TTC549 (cell line): ENCODE data around the gene KRTAP10-4.

ENCODE experiments used
- FAIRE-seq: peaks from 2 replicates; lab custom pipeline; 2012; peaks lifted over from hg19 to GRCh38; lab: Jason Lieb, UNC

KRTAP10-4 gene

GRCh38 chr21:44617071-44617501, 43.6 kb downstream of the KRTAP10-4 start:
- FAIRE-seq = no peak

GRCh38 chr21:44618504-44618903, 45.0 kb downstream of the KRTAP10-4 start:
- FAIRE-seq = no peak

GRCh38 chr21:44618909-44619308, 45.4 kb downstream of the KRTAP10-4 start:
- FAIRE-seq = no peak

GRCh38 chr21:44619886-44620285, 46.4 kb downstream of the KRTAP10-4 start:
- FAIRE-seq = no peak

GRCh38 chr21:44623575-44623974, 50.0 kb downstream of the KRTAP10-4 start:
- FAIRE-seq = no peak
